SK-N-SH (cell line): Measurements from ENCODE around the gene ZNF827. TPM values are rescaled to one million over a fixed set of nuclear protein-coding genes. Genes with fewer than 3 reads are reported as not detected.

Experiments
- CTCF ChIA-PET: fragments of 300-600, 350-600 bp; formaldehyde crosslinking; extraction: SDS; loops from one replicate; lab custom pipeline; 2021; lab: Yijun Ruan, JAX
- POLR2A ChIA-PET: fragments of 350-600 bp; sonication (Branson Sonifier 250); formaldehyde crosslinking; extraction: SDS; loops from one replicate; lab custom pipeline; 2020; ENCODE audit warnings: antibody characterized with exemption, inconsistent platforms; lab: Yijun Ruan, JAX
- DNase-seq: peaks from one replicate; pipeline ENCODE4 v3.0.0; 2012
- H2AFZ ChIP-seq: fragments of 200-600 bp; sonication (generic); 2 replicates; pipeline ENCODE4 v1.8.1; 2016; ENCODE audit warnings: antibody characterized with exemption, mild to moderate bottlenecking, low read depth
- H3F3A ChIP-seq: fragments of 200-600 bp; sonication (generic); replicated peaks from 2 replicates; pipeline ENCODE3; 2016; ENCODE audit warnings: antibody characterized with exemption, mild to moderate bottlenecking; ENCODE audit not compliant: insufficient read depth
- H3K27ac ChIP-seq, 2 experiments: fragments of 200-500 bp in 1 of 2; fragments of 200-600 bp in 1 of 2; sonication (Bioruptor generic) in 1 of 2; sonication (generic), shearing (Covaris generic) in 1 of 2; 2 replicates each; pipeline versions ENCODE4 v1.5.1 to v1.6.1; 2014 to 2016; ENCODE audit warnings: low read depth in 2 of 2, inconsistent platforms in 1 of 2, low read length in 1 of 2, mild to moderate bottlenecking in 1 of 2, mixed read lengths in 1 of 2
- H3K27me3 ChIP-seq: fragments of 200-600 bp; sonication (generic), shearing (Covaris generic); 2 replicates; pipeline ENCODE4 v1.6.1; 2016; ENCODE audit warnings: mixed run types; ENCODE audit not compliant: insufficient read depth
- H3K36me3 ChIP-seq, 2 experiments: fragments of 200-500 bp in 1 of 2; fragments of 200-600 bp in 1 of 2; sonication (Bioruptor generic) in 1 of 2; sonication (generic) in 1 of 2; replicated peaks in 1 of 2; 2 replicates each; pipeline versions ENCODE3 to v1.5.1; 2014 to 2016; ENCODE audit warnings: low read length in 1 of 2, mild to moderate bottlenecking in 1 of 2; ENCODE audit not compliant: insufficient read depth in 2 of 2, control insufficient read depth in 1 of 2
- H3K4me1 ChIP-seq, 2 experiments: fragments of 200-500 bp in 1 of 2; fragments of 200-600 bp in 1 of 2; sonication (Bioruptor generic) in 1 of 2; sonication (generic), shearing (Covaris generic) in 1 of 2; 2 replicates each; pipeline versions ENCODE4 v1.5.1 to v1.6.1; 2014 to 2016; ENCODE audit warnings: low read depth in 1 of 2, low read length in 1 of 2, mixed run types in 1 of 2; ENCODE audit not compliant: insufficient read depth in 2 of 2, control insufficient read depth in 1 of 2
- H3K4me2 ChIP-seq: fragments of 200-600 bp; sonication (generic), shearing (Covaris generic); 2 replicates; pipeline ENCODE4 v1.6.1; 2017; ENCODE audit warnings: mixed run types
- H3K4me3 ChIP-seq, 2 experiments: fragments of 200-500 bp in 1 of 2; fragments of 200-600 bp in 1 of 2; sonication (Bioruptor generic) in 1 of 2; sonication (generic), shearing (Covaris generic) in 1 of 2; 2 replicates each; pipeline versions ENCODE4 v1.5.1 to v1.8.1; 2014 to 2016; ENCODE audit warnings: low read depth in 2 of 2, inconsistent platforms in 1 of 2, low read length in 1 of 2, mild to moderate bottlenecking in 1 of 2, mixed read lengths in 1 of 2, moderate library complexity in 1 of 2
- H3K79me2 ChIP-seq: fragments of 200-600 bp; sonication (generic); 2 replicates; pipeline ENCODE4 v1.8.1; 2017; ENCODE audit warnings: mild to moderate bottlenecking; ENCODE audit not compliant: insufficient read depth
- H3K9ac ChIP-seq: fragments of 200-600 bp; sonication (generic); 2 replicates; pipeline ENCODE4 v1.6.1; 2017; ENCODE audit warnings: mixed run types
- H3K9me2 ChIP-seq: fragments of 200-600 bp; sonication (generic); 2 replicates; pipeline ENCODE4 v1.6.1; 2017; ENCODE audit warnings: mixed run types
- H3K9me3 ChIP-seq: fragments of 200-600 bp; sonication (generic); 2 replicates; pipeline ENCODE4 v1.6.1; 2017; ENCODE audit warnings: mixed run types, mild to moderate bottlenecking, moderate library complexity
- H4K20me1 ChIP-seq: fragments of 200-600 bp; sonication (generic); 2 replicates; pipeline ENCODE4 v1.6.1; 2017; ENCODE audit warnings: mild to moderate bottlenecking, mixed run types; ENCODE audit not compliant: insufficient read depth
- CTCF ChIP-seq: fragments of 200-600 bp; sonication (generic); IDR thresholded peaks from 2 replicates; pipeline ENCODE4 v1.6.1; 2017; ENCODE audit warnings: antibody characterized with exemption, mild to moderate bottlenecking, moderate library complexity
- ELF1 ChIP-seq: IDR thresholded peaks from 2 replicates; pipeline ENCODE4 v1.4.0; 2012
- EP300 ChIP-seq, 2 experiments: IDR thresholded peaks; 2 replicates each; pipeline versions ENCODE4 v1.4.0 to v1.6.1; 2012; ENCODE audit warnings: borderline replicate concordance in 1 of 2, low read depth in 1 of 2, low read length in 1 of 2
- EZH2phosphoT487 ChIP-seq: fragments of 200-600 bp; sonication (generic); IDR thresholded peaks from 2 replicates; pipeline ENCODE4 v1.6.1; 2017; ENCODE audit warnings: low read depth, mixed run types, mild to moderate bottlenecking, antibody characterized with exemption, moderate library complexity, borderline replicate concordance
- FOSL2 ChIP-seq: IDR thresholded peaks from 2 replicates; pipeline ENCODE4 v1.4.0; 2012; ENCODE audit warnings: low read depth, mild to moderate bottlenecking, moderate library complexity, borderline replicate concordance
- GATA2 ChIP-seq: sonication (generic); formaldehyde crosslinking; IDR thresholded peaks from 2 replicates; pipeline ENCODE4 v1.5.0; 2020; ENCODE audit warnings: mild to moderate bottlenecking, missing genetic modification reagents
- IRF3 ChIP-seq: fragments of 150-350 bp; IDR thresholded peaks from 2 replicates; pipeline ENCODE4 v1.6.1; 2016; ENCODE audit warnings: mild to moderate bottlenecking, low read depth, low read length
- MEF2A ChIP-seq: IDR thresholded peaks from 2 replicates; pipeline ENCODE4 v1.4.0; 2012; ENCODE audit warnings: low read depth, borderline replicate concordance
- MXI1 ChIP-seq: IDR thresholded peaks from 2 replicates; pipeline ENCODE4 v1.6.1; 2012; ENCODE audit warnings: mild to moderate bottlenecking, low read depth, low read length, improper control_type of control experiment
- POLR2AphosphoS5 ChIP-seq: IDR thresholded peaks from 2 replicates; pipeline ENCODE4 v1.6.1; 2012; ENCODE audit warnings: low read depth, low read length
- RCOR1 ChIP-seq: fragments of 150-350 bp; IDR thresholded peaks from 2 replicates; pipeline ENCODE4 v1.6.1; 2017; ENCODE audit warnings: antibody characterized with exemption, low read length
- RXRA ChIP-seq: IDR thresholded peaks from 2 replicates; pipeline ENCODE4 v1.4.0; 2012; ENCODE audit warnings: low read depth, mild to moderate bottlenecking, borderline replicate concordance
- SIN3A ChIP-seq: IDR thresholded peaks from 2 replicates; pipeline ENCODE4 v1.6.1; 2012; ENCODE audit warnings: low read depth, mild to moderate bottlenecking, low read length, moderate library complexity, borderline replicate concordance
- TEAD4 ChIP-seq: IDR thresholded peaks from 2 replicates; pipeline ENCODE4 v1.4.0; 2012; ENCODE audit warnings: mild to moderate bottlenecking, borderline replicate concordance; ENCODE audit not compliant: insufficient read depth
- USF1 ChIP-seq: IDR thresholded peaks from 2 replicates; pipeline ENCODE4 v1.4.0; 2012; ENCODE audit warnings: low read depth, borderline replicate concordance
- YY1 ChIP-seq: IDR thresholded peaks from 2 replicates; pipeline ENCODE4 v1.4.0; 2012; ENCODE audit warnings: low read depth, mild to moderate bottlenecking
- ZBTB33 ChIP-seq: IDR thresholded peaks from 2 replicates; pipeline ENCODE4 v1.4.0; 2012; ENCODE audit warnings: low read depth, borderline replicate concordance
- WGBS: methylation state at CpG from one replicate; pipeline ENCODE4 v1.1.6; 2017; ENCODE audit warnings: low lambda C conversion rate; 5-methylcytosine and 5-hydroxymethylcytosine counted together
- polyA plus RNA-seq, 3 experiments: library from polyadenylated mRNA; depleted of rRNA; stranded (reverse); fragments of >200 nt; gene quantifications; 2 replicates each; pipeline ENCODE4 v1.2.3, GENCODE V29; 2012

ZNF827 gene
- polyA plus RNA-seq, 1 of the 3 experiments (the other 2 are of a cell fraction): 23.2 TPM

DNA sequence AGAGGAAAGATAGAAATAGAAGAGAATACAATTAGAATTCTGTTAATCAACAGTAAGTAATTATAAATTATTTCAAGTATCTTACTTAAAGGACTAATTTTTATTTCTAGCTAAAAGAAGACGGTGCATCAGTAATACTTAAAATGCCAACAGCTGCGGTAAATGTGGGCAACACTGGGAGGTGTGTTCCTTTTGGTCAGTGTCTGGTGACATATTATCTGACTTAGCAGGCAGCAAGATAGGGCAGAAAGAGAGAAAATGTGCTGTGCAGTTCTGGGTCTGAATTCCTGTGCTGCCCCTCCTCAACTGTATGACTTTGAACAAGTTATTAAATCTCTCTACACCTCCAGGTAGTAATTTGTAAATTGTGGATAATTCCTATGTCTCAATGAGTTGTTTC is 120.6 kb downstream of the ZNF827 start:
- H3K9ac ChIP-seq: no peak overlapping the region
- POLR2A ChIA-PET: no interaction called here

More for the DNA sequence above, 120.6 kb downstream of the ZNF827 start:
- Histone ChIP-seq H3K27me3 (no peaks in the 10 kb centered on the region), H4K20me1 (no peaks in the 10 kb centered on the region), H3K4me3 (no peak overlapping the region), H3K4me1 (peaks cover 0 to 6% of the 10 kb centered on the region in 2 experiments; a peak in 3 of 4 replicates), H3K4me2 (no peak overlapping the region), H3K9me3 (no peaks in the 10 kb centered on the region), H2AFZ (no peak overlapping the region), H3K9me2 (no peaks in the 10 kb centered on the region), H3F3A (no peaks in the 10 kb centered on the region), H3K27ac (no peak overlapping the region), H3K36me3 (peaks cover 32 to 53% of the 10 kb centered on the region in 2 experiments), H3K79me2 (no peaks in the 10 kb centered on the region)
- CTCF ChIA-PET: no interaction called here
- WGBS: 98% methylated on average over 2 of the region's 2 CpGs
- TF ChIP-seq ELF1 (no peak), MXI1 (no peak), SIN3A (no peak), RCOR1 (no peak), EZH2phosphoT487 (no peak), GATA2 (CRISPR knock-in tag) (no peak), CTCF (no peak), ZBTB33 (no peak), USF1 (no peak), MEF2A (no peak), FOSL2 (no peak), RXRA (no peak), POLR2AphosphoS5 (no peak), EP300 (IDR thresholded peaks at IDR 0.05; ENCODE audit: borderline replicate concordance in 1 of 2, low read depth in 1 of 2, low read length in 1 of 2) (no peak), YY1 (no peak), TEAD4 (no peak), IRF3 (no peak)
- no peak for DNase-seq
